ENCODE results near the gene WDR37.
"Not testable (repeated sequence)": the region's sequence is repeated elsewhere in the genome, so short reads cannot be mapped to it uniquely, and the experiment has no call there.

WDR37 gene

DNA sequence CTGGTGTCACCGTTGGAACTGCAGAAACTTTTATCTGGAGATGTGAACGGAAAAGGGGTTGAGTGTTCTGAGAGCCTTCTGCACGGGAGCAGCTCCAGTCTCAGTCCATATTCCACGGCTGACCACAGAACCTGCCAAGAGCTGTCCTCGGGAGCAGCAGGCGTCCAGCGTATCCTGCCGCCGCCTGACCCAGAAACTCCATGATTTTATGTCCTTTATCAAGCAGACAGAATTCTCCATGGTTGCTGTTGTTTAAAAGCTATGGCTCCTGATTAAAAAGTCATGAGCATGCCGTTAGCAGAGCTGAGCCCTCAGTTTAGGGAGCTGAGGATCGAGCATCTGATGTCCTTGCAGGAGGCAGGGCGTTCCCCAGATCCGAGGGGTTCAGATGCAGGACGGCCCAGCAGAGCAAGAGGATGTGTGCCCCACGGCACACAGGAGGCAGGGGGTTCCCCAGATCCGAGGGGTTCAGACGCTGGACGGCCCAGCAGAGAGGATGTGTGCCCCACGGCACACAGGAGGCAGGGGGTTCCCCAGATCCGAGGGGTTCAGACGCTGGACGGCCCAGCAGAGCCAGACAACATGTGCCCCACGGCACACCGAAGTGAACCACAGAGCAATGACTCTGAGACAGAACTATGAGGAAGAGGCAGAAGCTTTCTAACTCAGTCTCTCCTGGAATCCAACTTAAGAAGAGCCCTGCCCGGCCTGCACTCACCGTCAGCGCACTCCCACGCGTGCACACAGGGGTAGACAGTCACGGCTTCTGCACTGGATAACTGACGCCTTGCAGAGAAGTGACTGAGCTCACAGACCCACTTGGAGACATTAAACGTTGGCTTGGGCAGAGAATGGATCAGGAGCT is 96.4 kb downstream of the WDR37 start:
- DNase-seq (ENCODE audit: low read depth in 2 of 2), result no peak

DNA sequence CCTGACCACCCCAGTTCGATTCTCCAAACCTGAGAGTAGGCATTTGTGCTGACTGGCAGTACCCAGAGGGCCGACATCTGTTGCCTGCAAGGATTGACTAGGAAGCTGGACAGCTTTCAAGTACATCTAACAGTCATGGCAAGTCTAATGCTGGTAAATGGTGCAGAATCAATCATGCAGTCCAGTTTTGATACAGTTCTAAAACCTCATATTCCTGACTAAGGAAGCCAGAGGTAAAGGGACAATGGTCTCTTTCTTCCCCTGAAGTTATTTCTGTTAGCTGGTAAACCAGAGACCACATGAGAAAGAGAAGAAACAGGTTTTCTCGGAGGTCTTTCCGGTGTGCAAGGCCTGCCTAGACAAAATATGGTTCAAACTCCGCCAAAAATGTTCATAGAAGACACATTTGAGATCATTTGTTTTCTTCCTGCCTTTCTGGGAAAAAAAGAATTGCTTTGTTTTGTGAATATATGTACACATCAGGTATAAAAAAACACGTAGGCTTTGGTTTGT is 97.1 kb downstream of the WDR37 start:
- DNase-seq (ENCODE audit: low read depth in 2 of 2), result no peak

DNA sequence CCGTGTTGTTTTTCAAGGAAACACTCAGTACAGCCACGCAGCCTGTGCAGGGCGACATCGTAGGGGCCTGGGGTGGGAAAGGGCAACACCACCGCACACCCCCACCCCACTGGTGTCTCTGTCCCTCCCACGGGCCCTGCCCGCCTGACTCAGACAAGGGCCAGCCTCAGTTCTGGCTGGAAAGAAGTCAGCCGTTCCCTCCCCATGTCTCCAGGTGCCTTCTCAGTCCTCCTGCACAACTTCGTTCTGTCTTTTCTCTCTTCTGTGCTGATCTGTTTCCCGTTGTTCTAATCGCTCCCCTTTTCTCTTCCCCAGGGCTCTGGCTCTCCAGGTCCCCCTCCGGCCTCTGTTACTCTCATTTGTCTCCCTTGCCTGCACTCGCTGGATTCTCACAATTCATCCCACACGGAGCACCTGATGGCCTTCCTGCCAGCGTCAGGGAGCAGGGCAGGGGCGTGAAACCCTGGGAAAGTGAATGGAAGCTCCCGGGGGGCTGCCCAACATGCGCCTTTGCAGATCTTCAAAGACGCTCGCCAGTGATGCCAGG is 97.7 kb downstream of the WDR37 start:
- DNase-seq (ENCODE audit: low read depth in 2 of 2), result no peak

DNA sequence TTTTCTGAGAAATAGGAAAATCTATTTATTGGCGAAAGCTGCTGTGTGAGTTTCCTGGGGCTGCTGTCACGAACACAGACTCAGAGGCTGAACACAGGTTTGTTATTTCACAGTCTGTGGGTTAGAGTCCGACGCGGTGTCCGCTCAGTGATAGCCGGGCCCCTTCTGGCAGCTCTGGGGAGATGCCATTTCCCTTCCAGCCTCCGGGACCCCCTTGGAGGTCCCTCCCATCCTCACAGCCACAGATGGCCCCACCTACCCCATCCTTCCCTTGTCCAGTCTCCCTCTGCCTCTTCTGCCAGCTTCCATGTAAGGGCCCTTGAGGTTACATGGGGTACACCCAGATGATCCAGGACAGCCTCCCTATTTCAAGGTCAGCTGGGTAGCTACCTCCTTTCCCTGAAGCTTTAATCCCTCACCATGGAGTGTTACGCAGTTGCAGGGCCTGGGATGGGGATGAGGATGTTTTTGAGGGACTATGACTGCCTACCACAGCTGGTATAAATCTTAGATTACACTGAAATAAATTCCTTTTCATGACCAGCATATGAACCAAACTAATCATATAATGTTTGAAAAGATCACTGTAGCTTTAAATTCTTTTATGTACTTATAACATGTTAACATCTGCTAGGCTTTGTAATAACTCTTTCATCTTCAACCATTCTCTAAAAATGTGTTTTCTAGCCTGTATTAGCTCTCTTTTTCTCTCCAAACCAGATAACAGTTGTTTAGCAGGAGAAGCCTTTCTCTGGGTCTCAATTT is 98.5 kb downstream of the WDR37 start:
- no peak for DNase-seq (ENCODE audit: low read depth in 2 of 2)

DNA sequence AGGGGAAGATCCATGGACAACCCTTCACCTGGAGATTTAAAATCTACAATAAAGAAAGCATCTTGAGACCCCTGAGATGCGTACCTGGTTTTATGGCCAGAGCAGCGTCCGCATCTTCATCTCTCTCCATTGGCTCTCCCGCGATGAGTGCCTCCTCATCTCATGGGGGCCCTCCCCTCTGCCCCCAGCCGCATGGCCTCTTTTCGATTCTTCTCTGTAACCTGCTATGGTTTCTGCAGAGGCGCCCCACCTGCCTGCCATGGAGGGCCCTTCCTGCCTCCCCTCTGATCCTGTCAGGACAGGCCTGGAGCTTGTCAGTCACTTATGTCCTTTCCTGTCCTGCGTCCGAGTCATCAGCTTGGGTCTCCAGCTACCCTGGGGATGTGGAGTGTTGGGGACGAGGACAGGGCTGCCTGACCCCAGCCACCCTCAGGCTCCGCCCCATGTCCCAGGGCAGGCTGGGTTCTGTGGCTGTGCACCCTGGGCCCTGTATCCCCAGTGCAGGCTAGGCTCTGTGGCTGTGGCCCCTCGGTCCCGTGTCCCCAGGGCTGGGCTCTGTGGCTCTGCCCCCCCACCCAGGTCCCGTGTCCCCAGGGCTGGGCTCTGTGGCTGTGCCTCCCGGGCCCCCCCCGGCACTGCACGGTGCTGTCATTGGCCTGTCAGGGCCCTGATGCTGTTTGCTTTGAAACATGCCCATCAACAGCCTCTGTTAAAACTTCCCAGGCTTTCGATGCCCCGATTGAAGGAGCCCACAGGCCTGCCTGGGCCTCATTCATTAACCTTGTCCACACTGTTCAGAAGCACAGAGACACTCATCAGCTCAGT is 99.8 kb downstream of the WDR37 start:
- DNase-seq (ENCODE audit: low read depth in 2 of 2), result no peak

DNA sequence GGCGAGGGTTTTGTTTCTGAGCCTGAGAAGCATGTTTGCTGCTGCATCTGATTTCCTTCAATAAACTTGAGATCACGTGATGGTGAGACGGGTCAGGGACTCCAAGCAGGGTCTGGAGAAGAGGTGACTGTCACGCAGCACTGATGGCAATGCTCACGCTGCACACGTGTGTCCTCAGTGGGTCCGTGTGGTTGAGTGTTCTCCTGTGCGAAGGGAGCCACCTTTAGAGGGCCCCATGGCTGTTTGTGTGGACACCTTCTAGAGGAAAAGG is 100.4 kb downstream of the WDR37 start:
- no peak for DNase-seq (ENCODE audit: low read depth in 2 of 2)

DNA sequence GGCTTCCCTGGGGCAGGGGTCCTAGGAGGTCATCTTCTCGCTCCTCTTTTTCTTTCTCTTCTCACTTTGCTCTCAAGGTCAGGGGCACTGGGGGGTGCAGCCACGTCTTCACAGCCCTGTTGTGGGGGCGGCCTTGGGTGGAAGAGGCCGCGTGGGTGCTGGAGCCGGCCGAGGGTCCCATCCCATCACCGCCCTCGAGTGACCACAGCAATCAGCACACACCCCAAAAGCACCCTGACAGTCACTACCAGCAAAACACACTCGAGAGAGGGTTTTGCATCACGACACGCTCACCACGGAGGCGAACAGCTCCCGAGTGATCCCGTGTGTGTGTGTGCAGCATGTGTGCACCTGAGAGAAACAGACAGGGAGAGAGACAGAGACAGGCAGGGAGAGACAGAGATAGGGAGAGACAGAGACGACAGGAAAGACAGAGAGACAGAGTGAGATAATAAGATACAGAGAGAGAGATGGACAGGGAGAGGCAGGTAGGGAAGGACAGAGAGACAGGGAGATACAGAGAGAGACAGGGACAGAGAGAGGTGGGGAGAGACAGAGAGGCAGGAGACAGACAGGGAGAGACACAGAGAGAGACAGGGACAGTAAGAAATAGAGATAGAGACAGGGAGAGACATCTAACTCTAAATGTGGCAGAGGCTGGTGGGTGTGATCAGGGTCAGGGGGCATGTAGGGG is 100.9 kb downstream of the WDR37 start:
- DNase-seq (ENCODE audit: low read depth in 2 of 2), result no peak

DNA sequence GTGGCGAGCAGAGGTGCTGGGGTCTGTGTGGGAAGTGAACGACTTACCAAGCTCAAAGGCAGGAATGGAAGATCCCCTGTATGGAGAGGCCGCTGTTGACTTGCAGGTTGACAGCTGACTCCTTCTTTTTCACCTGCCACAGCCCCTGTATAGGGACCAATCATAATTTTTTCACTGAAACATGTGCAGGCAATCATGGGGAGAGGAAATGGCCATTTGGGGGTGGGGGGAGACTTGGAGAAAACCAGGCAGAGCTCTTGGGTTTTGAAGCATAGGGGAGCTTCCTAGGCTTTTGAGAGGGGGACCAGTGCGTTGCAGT is 101.4 kb downstream of the WDR37 start:
- DNase-seq (ENCODE audit: low read depth in 2 of 2), result no peak

DNA sequence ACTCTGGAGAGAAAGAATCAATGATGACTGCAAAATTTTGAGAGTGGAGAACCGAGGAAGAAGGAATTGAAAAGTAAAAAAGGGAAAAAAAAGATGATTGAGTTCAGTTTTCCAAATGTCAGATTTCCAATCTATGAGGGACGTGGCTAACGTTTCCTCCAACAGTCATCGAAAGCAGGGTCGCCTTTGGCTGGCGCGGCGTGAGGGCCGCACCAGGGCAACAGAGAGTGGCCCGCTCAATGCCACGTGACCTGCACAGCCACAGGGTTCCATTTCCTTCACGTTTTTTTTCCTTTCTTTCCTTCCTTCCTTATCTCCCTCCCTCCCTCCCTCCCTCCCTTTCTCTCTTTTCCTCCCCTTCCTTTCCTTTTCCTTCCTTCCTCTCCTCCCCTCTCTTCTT is 101.9 kb downstream of the WDR37 start:
- no peak for DNase-seq (ENCODE audit: low read depth in 2 of 2)

DNA sequence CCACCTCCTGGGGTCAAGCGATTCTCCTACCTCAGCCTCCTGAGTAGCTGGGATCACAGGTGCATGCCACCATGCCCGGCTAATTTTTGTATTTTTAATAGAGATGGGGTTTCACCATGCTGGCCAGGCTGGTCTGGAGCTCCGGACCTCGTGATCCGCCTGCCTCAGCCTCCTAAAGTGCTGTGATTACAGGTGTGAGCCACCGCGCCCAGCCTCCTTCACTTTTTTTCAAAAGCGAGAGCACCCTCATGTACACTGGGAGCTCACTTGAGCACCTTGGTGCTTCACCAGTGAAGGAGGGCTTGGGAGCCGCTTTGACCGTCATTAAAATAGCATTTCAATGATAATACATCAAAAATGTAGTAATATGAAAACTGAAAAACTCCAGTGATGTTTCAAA is 102.4 kb downstream of the WDR37 start:
- not testable (repeated sequence) for DNase-seq (ENCODE audit: low read depth in 2 of 2)

DNA sequence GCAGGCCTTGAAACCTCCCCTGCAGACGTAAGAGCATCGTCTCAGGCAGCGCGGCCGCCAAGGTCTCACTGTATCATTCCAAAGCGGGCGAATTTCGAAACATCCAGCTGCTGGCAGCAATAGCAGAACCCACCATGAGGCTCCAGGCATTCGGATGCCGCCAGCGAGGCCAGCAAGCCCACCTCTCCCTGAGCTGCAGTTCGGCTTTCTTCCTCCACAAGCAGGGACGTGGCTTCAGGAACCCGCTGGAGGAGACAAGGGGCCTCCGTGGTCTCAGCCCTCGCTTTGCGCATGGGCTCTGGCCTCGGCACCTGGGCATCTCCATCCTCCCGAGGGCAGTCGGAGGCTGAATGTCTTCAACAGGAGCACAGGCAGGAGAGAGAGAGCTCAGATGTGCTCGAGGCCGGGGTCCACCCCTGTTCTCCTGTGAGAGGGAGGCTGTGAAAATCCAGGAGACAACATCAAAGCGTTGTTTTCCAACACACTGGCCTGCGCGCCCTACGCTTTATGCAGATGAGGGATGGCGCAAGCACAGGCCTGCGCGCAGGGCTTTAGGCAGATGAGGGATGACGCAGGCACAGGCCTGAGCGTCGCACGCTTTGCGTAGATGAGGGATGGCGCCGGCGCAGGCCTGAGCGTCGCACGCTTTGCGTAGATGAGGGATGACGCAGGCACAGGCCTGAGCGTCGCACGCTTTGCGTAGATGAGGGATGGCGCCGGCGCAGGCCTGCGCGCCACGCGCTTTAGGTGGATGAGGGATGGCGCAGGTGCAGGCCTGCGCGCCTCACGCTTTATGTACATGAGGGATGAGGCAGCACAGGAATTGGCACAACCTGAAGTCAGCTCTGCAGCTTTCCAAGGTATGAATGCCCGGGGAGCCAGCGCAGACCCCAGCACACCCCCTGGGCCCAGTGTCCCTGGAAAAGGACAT is 103.2 kb downstream of the WDR37 start:
- no peak for DNase-seq (ENCODE audit: low read depth in 2 of 2)

DNA sequence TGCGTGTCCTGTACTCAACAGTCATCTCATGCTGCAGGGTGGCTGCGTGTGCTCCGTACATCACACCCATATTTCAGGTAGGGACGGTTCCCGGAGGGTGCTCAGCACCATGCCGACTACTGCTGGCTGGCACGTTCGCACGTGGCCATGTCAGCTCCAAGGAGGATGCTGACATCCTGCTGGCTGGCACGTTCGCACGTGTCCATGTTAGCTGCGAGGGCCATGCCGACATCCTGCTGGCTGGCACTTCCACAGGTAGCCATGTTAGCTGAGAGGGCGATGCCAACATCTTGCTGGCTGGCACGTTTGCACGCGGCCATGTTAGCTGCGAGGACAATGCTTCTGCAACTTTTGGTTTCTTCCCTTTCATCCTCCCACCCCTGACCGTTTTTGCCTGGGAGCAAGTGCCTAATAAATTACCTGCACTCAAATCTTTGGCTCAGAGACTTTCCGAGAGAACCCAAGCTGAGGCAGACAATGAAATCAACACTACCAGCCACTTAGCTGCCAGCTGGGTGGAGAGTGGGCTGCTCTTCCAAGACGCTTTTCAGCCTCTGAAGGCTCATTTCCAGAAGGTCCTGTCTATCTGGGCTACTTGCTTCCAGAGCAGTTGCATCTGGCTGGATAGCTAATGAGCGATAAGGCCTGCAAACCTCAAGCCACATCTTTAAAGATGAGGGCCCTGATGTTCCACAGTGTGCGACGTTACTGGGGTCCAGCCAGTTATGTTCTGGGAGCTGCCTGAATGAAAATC is 104.6 kb downstream of the WDR37 start:
- no peak for DNase-seq (ENCODE audit: low read depth in 2 of 2)

DNA sequence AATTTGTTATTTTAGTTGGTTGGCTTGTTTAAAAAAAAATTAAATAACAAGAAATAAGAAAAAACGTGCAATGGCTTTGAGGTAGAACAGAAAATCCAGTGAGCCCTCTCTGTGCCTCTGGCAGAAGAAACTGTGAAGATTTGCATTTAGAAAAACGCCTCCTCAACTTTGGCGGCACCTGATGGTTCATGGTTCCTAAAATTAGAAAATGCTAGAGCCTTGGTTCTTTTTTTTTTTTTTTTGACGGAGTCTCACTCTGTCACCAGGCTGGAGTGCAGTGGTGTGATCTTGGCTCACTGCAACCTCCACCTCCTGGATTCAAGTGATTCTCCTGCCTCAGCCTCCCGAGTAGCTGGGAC is 105.1 kb downstream of the WDR37 start:
- DNase-seq (ENCODE audit: low read depth in 2 of 2), result not testable (repeated sequence)

DNA sequence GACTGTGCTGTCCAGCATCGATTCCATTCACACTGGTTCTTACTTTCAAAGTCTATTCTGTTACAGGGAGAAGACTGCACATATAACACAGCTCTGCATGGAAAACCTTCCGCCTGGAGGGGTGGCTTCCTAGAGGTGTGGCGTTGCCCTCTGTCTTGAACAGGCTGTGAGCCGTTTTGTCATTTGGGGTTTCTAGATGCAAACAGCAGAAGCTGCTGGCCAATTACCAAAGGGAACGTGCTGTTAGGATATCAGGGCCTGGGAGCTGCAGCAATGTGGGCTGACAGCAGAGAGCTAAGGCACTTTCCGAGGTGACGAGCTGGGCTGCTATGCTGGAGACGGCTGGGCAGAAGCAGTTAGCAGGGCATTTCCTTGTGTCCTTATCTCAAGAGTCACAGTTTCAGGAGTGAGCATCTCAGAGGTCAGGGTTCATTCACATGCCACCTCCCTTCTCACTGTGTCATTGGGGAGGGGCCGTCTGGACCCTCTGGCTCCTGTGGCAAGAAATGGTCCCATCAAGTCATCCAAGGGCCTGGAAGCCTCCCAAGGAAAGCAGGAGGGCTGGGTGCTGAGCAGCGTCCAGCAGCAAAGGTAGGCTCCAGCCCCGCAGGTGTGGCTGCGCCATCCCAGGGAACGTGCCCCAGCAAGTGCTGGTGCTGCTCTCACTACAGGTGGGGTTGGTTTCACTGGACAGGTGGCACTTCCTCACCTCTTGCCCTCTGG is 106.5 kb downstream of the WDR37 start:
- DNase-seq (ENCODE audit: low read depth in 2 of 2), result no peak

DNA sequence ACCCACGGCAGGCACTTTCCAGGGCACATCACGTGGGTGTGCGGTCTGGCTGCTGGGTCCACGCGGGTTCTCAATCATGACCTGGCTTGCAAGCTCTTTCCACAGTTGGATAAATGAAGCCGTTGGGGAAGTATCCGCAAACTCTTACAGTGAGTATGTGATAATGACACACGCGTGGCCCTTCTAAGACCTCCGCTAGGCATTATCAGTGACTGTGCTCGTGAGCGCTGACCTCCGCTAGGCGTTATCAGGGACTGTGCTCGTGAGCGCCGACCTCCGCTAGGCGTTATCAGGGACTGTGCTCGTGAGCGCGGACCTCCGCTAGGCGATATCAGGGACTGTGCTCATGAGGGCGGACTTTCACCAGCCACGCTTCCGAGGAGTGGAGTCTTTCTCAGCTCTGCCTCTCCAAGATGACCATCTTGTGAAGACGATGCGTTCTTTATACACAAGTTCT is 107.0 kb downstream of the WDR37 start:
- DNase-seq (ENCODE audit: low read depth in 2 of 2), result no peak

DNA sequence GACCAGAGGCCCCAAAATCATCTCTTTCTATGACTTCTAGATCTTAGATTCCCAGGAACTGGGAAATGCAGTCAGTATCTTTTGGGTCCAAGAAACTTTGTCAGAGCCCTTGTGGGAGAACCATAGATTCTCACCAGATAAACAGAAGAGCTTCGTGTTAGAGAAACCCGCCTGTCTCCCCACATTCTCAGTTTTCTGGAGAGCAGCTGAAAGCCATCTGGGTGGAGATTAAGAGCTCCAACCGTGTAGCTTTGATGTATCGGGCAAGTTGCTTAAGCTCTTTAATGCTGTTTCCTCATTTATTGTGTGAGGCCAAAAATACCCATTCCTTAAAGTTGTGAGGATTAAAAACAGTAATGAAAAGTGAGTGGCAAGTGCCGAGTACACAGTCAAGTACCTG is 107.6 kb downstream of the WDR37 start:
- no peak for DNase-seq (ENCODE audit: low read depth in 2 of 2)

DNA sequence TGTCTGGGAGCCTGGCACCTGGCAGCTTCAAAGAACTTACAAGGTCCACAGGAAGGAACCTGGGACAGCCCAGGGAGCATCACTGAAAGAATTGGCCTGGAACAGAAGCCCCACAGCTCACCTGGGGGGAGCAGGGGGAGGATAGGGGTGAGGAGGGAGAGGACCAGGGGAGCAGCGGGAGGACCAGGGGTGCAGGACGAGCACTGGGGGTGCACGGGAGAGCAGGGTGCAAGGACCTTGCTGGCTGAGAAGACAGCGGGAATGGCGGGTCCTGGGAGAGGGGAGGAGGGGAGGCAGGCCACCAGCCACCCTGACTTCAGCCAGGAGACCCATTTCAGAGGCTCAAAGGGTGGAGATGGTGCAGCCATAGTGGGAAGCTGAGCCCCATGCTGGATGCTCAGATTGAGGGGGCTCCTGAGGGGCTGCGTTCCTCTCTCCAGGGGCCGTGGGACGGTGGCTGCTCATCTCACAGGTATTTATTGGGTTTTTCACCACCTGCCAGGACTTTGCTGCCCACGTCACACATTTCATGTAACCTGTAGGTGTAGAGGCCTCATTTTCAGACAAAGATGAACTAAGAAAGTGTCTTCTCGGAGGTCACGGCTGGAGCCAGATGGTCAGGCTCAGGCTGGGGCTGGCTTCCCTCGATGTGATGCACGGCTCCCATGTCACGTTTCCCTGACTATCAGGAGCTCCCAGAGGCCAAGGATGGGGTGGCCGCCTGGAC is 110.1 kb downstream of the WDR37 start:
- no peak for DNase-seq (ENCODE audit: low read depth in 2 of 2)

DNA sequence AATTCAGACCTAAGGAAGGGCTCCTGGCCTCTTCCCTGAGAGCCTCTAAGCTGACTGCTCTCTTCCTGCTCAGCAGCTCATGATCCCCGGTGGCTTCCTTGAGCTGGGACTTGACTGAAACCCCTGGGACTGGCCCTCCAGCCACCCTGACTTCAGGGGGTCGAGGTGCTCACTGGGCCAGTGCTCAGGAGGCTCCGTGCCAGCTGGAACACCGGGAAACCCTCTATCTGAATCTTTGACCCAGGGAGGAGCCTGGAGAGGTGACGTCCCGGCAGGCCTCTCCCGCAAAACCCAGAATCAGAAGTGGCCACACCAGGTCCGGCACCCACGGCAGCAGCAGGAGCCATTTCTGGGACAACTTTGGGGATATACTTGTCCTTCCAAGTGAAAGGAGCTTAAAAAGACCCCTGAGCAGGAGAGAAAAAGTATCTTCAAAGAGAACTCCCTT is 110.7 kb downstream of the WDR37 start:
- DNase-seq (ENCODE audit: low read depth in 2 of 2), result no peak

All from stimulated activated CD4-positive, alpha-beta T cell treated with anti-CD3 and anti-CD28 coated beads, Interleukin-1b, Interleukin-23, amount 100 ng/mL, for 1 hour (primary cell).